ENCODE results near the gene UBE2S. TPM values are rescaled to one million over a fixed set of nuclear protein-coding genes. Genes with fewer than 3 reads are reported as not detected.

UBE2S gene
- total RNA-seq, 1 experiment from 2014 or later: 393 TPM

- no peak for TF ChIP-seq CTCF (conservative IDR thresholded peaks at IDR 0.05)
- peak overlapping the region; percentile 35 to 87 for H3K4me3 Mint-ChIP-seq
- Histone ChIP-seq H3K18ac (ENCODE audit: insufficient read length, low read depth, low read length) (no peak overlapping the region), H4K20me1 (ENCODE audit: control insufficient read depth, insufficient read depth, insufficient read length) (no peaks in the 10 kb centered on the region), H2BK12ac (ENCODE audit: insufficient read length, low read depth, low read length) (no peak overlapping the region), H2BK5ac (ENCODE audit: insufficient read length, low read length) (no peak overlapping the region), H2BK20ac (ENCODE audit: low read depth, low read length, poor library complexity, severe bottlenecking) (no peak overlapping the region), H3K27ac (ENCODE audit: insufficient read length, low read depth, low read length) (no peak overlapping the region), H3K4ac (ENCODE audit: low read depth, low read length) (no peak overlapping the region), H2BK120ac (ENCODE audit: low read depth, low read length, poor library complexity, severe bottlenecking) (no peak overlapping the region), H2AK5ac (ENCODE audit: insufficient read length, low read length) (no peak overlapping the region), H3K4me1 (ENCODE audit: insufficient read depth, low read length) (no peaks in the 10 kb centered on the region), H4K8ac (replicated peaks; ENCODE audit: insufficient read length, low read depth, low read length) (no peak overlapping the region), H4K91ac (ENCODE audit: insufficient read length, low read depth, low read length) (no peak overlapping the region), H3K14ac (ENCODE audit: insufficient read depth, low read length) (no peak overlapping the region), H3K23me2 (ENCODE audit: insufficient read length, low read depth, low read length, poor library complexity, severe bottlenecking) (peaks cover 4% of the 10 kb centered on the region), H2AFZ (ENCODE audit: low read length) (no peak overlapping the region), H3K79me2 (ENCODE audit: insufficient read depth, low read length) (no peaks in the 10 kb centered on the region), H3K9ac (ENCODE audit: extremely low read depth, insufficient read length, low read length) (no peak overlapping the region), H3K9me3 (ENCODE audit: control insufficient read depth, low read depth, low read length) (no peaks in the 10 kb centered on the region), H3K79me1 (ENCODE audit: insufficient read depth, low read depth, low read length, poor library complexity, severe bottlenecking) (no peaks in the 10 kb centered on the region), H3K23ac (ENCODE audit: insufficient read length, low read depth, low read length) (no peak overlapping the region), H3T11ph (ENCODE audit: low read length) (no peak overlapping the region), H3K4me2 (ENCODE audit: insufficient read depth, insufficient read length, low read length) (peak overlapping the region; percentile 86), H3K27me3 (ENCODE audit: insufficient read depth, low read length) (peaks cover 25% of the 10 kb centered on the region; the same call in 1 of the 2 replicates), H2BK15ac (ENCODE audit: low read depth, low read length) (no peak overlapping the region), H3K56ac (ENCODE audit: insufficient read length, low read depth, low read length) (no peak overlapping the region), H4K5ac (ENCODE audit: insufficient read length, low read depth, low read length) (no peak overlapping the region)
- DNase-seq: peak; percentile 93
- no peaks in the 10 kb centered on the region; a peak in 1 of 5 replicates for H3K9me3 Mint-ChIP-seq
- H3K4me1 Mint-ChIP-seq: peaks cover 3 to 15% of the 10 kb centered on the region in 2 experiments; a peak in 3 of 4 replicates
- WGBS (ENCODE audit: extremely low coverage, insufficient read length, low lambda C conversion rate): no CpG with 5 or more reads among the region's 34 CpGs
- peaks cover 27% of the 10 kb centered on the region for H3K27me3 Mint-ChIP-seq (ENCODE audit: low read depth)
- peaks cover 15 to 18% (median 16%) of the 10 kb centered on the region in 3 experiments; a peak in 5 of 7 replicates for H3K36me3 Mint-ChIP-seq (ENCODE audit: insufficient read depth in 1 of 3, low read depth in 3 of 3)
- H3K27ac Mint-ChIP-seq: peak overlapping the region in 1 of 3 experiments; percentile 27; a peak in 1 of 7 replicates
Observed at GRCh38 chr19:55452749-55453346, 45.3 kb upstream of the UBE2S start.
